Muscle of arm (tissue), 14 donors: ENCODE results near the gene ARHGEF39. TPM values are rescaled to one million over a fixed set of nuclear protein-coding genes. Genes with fewer than 3 reads are reported as not detected.

Experiments
- DNase-seq: peaks from one replicate; pipeline ENCODE4 v3.0.0-alpha.2; 2013
- long read RNA-seq, 11 donors: transcript quantifications; one replicate each; lab custom pipeline, GENCODE V29; 2026
- polyA plus RNA-seq, 12 donors: library from polyadenylated mRNA; unstranded; fragments of 120-200 nt; gene quantifications; one replicate each; pipeline ENCODE4 v1.2.1, GENCODE V29; 2013; ENCODE audit not compliant: insufficient read length in 12 of 12

The ARHGEF39 gene
- polyA plus RNA-seq, result 1 to 10 TPM in 11 of 12 donors, not detected in 1; 3.3 to 8.0 (median 5.2) TPM
- long read RNA-seq, donor 1, partial matches to known transcripts, result 0 of 1 reads
- long read RNA-seq, donor 1, other reads (novel, unspliced or antisense), result 0 of 1 reads
- long read RNA-seq, donor 2, partial matches to known transcripts, result 0 of 1 reads
- long read RNA-seq, donor 2, other reads (novel, unspliced or antisense), result 0 of 1 reads
- long read RNA-seq, donor 3, partial matches to known transcripts, result 0 of 1 reads
- long read RNA-seq, donor 3, other reads (novel, unspliced or antisense), result 0 of 1 reads
- long read RNA-seq, donor 4, result 0 reads
- long read RNA-seq, donor 5, result 0 reads
- long read RNA-seq, donor 6, partial matches to known transcripts, result 0 of 18 reads
- long read RNA-seq, donor 6, other reads (novel, unspliced or antisense), result 17 of 18 reads
- long read RNA-seq, donor 7, result 0 reads
- long read RNA-seq, donor 8, result 0 reads
- long read RNA-seq, donor 9, result 0 reads
- long read RNA-seq, donor 10, result 0 reads
- long read RNA-seq, donor 11, result 0 reads

DNA sequence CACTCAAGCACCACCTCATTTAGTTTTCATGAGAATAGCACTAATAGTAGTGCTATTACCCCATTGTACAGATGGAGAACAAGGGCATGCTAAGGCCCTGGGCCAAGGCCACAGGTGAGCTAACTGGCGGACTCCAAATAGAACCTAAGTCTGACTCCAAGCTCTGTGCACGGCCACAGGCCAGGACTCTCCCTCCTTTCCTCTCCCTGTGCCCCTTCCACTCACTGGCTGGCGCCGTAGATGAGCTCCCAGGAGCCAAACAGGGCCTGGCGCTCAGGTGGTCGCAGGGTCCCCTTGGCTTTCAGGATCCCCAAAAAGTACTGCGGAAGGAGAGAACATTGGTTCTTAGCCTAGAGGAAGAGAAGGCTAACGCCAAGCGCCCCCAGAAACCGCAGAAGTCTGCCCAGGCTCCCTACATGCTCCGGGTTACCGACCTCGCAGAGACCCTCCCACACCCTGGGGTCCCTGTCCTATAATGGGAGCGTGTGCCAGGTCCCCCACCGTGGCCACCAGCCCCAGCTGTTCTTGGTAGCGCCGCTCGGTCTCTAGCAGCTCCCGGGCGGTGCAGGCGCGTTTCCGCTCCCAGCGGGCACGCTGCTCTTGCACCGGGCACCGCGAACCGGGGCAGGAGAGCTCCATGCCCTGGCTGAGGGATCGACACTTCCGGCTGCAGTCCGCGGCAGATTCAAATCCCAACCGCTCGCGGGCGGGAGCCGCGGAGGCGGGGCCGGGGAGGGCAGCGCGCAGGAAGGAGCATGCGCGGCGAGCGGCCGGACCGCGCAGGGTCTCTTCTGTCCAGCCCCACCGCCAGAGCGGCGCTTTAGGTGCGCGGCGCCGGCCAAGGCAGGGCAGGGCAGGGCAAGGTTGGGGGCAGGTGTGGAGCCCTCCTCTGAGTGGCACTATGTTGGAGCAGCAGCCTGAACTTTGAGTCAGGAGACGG lies at the start of gene ARHGEF39:
Gene ARHGEF39, minus strand, starts transcription at position 665 of the 940 bp plus-strand sequence. Its CDS starts 26 bp downstream, at position 639.
- DNase-seq, result peak; percentile 75

DNA sequence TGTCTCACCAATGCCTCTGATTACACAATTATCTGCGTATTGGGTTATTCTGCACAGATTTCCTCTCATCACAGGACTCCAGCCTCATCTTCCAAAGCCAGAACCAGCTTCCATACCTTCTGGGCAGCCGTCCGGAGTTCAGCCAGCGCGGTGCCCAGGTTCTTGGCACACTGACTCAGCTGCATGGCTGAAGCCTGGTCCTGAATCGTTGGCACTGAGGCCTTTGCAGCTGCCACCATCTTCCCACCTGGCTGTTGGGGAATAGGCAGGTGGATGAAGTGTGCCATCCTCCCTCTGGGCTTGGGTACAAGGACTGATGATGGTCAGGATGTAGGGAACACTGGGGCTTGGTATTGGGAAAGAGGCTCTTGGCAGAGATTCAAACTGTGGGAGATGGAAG lies 49.1 kb upstream of the ARHGEF39 start:
- DNase-seq, result no peak

DNA sequence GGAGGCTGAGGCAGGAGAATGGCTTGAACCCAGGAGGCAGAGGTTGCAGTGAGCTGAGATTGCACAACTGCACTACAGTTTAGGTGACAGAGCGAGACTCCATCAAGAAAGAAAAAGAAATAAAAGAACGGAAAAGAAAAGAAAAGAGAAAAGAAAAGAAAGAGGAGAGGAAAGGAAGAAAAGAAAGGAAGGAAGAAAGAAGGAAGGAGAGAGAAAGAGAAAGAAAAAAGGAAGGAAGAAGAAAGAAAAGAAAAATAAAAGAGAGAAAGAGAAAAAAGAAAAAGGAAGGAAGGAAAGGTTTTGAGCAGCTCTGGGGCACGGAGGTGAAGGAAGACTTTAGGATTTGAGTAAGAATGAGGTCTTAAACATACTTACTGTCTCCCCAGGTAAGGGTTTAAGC lies 48.6 kb upstream of the ARHGEF39 start:
- no peak for DNase-seq

DNA sequence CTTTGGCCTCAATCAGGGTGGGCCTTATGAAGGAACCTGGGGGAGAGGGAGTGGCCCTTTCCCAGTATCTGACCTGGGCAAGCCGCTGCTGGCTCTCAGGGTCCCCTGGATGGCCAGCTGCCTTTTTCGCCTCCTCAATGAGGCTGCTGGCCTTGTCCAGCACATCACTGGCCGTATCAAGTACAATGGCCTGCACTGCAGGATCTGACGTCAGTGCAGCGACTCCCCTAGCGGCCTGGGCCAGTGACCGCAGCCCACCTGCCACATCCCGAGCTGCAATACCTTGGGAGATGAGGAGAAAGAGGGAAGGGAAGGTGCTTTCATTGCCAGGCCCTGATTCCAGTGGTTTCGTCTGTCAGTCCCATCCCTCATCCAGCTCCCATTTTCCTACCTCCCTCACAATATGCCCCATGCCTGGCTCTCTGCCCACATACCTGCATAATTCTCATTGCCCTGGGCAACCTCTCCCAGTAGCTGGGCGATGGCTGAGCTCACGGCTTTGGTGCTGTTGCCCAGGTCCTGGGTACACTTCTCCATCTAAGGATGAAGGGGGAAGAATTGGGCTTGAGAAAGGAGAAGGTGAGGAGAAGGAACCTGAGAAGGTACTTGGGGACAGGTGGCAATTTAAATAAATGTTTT lies 47.9 kb upstream of the ARHGEF39 start:
- no peak for DNase-seq

GRCh38 chr9:35711501-35712428 lies 46.8 kb upstream of the ARHGEF39 start:
- DNase-seq, result no peak

DNA sequence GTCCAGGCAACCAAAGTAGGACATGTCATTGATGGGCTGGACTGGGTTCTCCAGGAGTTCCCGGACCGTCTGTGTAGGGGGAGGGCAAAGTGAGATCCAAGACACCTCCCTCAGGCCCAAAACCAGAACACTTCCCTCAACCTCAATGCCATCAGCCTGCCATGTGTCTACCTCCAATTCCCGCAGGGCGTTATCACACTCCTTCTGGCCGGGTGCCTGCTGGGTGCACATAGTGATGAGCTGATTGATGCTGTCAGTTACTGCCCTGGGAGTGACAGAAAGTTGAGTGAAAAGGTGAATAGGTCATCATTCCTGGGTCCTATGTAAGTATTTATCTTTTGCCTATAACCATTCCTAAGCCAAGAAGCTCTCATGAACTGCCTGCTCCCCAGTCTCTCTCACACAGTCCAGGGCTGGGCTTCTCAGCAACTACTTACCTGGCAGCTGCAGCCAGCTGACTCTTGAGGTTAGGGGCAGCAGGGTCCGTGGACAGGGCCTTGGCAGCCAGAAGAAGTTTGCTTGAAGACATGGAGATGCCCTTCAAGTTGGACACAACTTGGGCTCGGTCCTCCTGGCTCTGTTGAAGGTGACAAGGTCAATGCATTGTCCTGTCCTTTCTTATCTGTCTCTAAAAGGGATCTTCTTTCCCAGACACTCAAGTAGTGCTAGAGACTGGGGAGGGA lies 46.0 kb upstream of the ARHGEF39 start:
- DNase-seq, result no peak

- no peak for DNase-seq
These were observed 43.2 kb upstream of the ARHGEF39 start for GRCh38 chr9:35708146-35708545.

GRCh38 chr9:35706951-35707350 lies 42.0 kb upstream of the ARHGEF39 start:
- DNase-seq, result no peak

DNA sequence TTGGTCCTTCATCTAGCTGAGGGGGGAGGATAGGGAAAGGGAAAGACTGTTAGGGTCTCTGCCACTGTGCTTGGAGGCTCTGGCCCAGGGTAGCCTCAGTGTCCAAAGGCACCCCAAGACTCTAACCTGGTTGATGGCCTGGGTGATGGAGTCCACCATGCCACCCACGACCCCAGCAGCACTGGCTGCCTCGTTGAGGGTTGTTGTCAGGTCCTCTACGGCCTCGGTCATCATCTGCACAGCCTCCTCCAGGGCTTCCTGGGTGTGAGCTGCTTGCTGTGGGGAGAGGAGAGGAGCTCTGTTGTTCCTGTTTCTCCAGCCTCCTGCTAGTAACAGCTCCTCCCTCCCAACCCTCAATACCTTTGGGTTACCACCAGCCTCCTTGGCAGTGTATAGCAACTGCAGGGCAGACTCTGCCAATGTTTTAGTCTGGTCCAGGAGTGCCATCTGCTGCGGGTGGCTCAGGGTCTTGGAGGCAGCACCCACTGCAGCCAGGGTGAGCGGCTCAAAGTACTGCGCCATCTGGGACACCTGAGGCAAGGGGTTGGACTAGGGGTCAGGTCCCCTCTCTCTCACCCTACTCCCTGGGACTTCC lies 40.9 kb upstream of the ARHGEF39 start:
- DNase-seq, result no peak

- no peak for DNase-seq
These were observed 40.4 kb upstream of the ARHGEF39 start for GRCh38 chr9:35705372-35705771.

GRCh38 chr9:35703906-35704672 lies 39.1 kb upstream of the ARHGEF39 start:
- no peak for DNase-seq

DNA sequence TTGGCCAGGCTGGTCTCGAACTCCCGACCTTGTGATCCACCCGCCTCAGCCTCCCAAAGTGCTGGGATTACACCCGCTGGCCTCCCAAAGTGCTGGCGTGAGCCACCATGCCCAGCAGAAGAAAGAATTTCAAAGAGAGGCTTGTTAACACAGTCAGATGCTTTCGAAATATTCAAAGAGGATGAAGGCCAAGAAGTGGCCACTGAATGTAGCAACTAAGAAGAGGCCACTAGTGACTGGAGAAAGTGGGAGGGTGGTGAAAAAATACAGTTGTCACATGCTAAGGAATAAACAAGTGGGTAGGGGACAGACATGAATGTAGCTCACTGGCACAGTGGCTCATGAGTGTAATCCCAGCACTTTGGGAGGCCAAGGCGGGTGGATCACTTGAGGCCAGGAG lies 37.7 kb upstream of the ARHGEF39 start:
- DNase-seq, result no peak

- DNase-seq, result no peak
These were observed 35.9 kb upstream of the ARHGEF39 start for GRCh38 chr9:35700942-35701341.

DNA sequence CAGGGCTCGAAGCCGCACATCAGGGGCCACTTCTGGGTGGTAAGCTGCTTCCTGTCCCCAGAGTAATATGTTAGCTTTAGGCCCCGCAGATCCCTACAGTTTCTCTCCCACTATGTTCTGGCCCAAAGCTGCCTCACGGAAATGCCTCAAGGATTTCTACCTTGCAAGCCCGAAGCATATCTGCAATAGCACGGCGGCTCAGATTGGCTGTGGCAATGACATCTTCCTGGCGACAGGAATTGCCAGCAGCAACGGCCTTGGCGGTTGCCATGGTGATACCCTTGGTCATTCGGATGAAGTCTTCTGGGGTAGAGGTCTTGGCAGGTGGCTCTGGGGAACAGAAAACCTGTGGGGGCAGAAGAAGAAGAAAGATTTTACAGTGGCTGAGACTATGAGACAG lies 35.0 kb upstream of the ARHGEF39 start:
- no peak for DNase-seq

DNA sequence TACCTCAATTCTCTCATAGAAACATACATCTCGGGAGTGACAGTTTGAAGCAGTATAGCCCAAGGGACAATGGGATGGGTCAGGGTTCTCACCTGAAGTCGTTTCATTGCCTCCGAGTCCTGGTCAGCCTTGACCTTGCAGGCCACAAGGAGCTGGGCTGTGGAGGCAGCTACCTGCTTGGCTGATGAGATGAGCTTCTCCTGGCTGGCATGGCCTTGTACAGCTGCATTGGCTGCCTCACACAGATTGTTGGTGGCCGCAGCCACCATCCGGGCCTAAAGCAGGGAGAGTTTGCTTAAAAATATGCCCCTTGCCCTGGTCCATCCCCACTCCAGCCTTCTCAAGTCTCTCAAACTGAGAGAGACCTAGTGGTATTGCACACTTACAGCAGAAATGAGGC lies 33.2 kb upstream of the ARHGEF39 start:
- DNase-seq, result no peak

DNA sequence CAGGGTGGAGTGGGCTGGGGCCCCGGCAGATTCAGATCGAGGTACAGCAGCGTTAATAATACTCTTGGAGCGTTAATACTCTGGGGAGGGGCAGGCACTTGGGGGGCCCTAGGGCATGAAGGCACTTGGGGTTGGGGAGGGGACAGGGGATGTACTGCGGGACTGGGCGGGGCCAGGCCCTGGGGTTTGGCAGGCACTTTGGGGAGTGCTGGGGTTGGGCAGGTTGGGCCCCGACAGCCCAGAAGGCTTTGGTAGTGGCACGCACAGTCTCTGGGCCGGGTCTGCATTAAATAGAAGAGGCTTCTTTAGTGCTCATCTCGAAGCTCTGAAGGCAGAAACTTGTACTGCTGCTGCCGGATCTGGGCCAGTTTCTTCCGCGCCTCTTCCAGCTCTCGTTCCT lies 32.5 kb upstream of the ARHGEF39 start:
- no peak for DNase-seq

- no peak for DNase-seq
These were observed 31.7 kb upstream of the ARHGEF39 start for GRCh38 chr9:35696520-35697215.

DNA sequence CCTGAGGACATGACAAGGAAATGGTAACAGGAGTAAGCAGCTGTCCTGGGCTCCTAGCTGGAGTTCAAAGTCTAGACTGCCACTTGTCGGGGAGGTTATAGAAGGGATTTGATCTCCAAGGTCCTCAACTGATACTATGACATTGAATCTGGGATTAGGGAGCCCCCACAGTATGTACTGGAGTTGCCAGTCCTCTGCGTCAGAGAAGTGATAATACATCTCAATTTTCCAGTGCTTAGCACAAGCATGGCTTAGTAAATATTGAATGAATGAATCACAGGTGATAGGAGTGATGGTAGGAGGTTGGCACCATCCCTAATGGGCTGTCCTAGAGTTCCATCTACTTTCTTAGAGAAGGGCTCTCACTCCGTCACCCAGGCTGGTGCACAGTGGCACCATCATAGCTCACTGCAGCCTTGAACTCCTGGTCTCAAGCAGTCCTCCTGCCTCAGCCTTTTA lies 31.0 kb upstream of the ARHGEF39 start:
- no peak for DNase-seq
